ENCODE results near the gene DENND1A. TPM values are rescaled to one million over a fixed set of nuclear protein-coding genes. Genes with fewer than 3 reads are reported as not detected.

DENND1A gene
- total and polyA plus RNA-seq, 2 experiments from 2014 or later, result 13.1 to 28.7 TPM

DNA sequence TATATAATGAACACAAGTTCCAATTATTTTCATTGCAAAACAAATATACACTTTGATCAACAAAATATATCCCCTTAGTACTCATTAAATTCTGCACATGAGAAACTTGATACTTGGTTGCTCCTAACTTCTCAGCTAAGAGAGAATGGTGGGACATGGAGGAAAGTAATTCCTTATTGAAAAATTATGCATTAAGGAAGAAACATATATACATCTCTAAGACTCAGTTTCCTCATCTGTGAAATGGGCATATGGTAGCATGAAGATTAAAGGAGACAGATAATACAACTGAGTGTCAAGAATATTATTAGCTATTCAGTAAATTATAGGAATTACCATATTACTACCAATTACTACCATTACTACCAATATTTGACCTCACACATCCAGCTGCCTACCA lies 488.2 kb downstream of the DENND1A start:
- H3K4me3 ChIP-seq, result no peak overlapping the region
- no peak overlapping the region for H2AFZ ChIP-seq
- H4K20me1 ChIP-seq (replicated peaks; ENCODE audit: insufficient read depth), result peaks cover 3% of the 10 kb centered on the region; the same call in 1 of the 2 replicates
- peaks cover 29% of the 10 kb centered on the region for H3K4me1 Mint-ChIP-seq
- H3K27me3 Mint-ChIP-seq (ENCODE audit: insufficient read depth, low read depth, poor library complexity), result peaks cover 4% of the 10 kb centered on the region
- no peak overlapping the region for H3K4me3 Mint-ChIP-seq
- no peaks in the 10 kb centered on the region for H3F3A ChIP-seq (replicated peaks; ENCODE audit: low read depth)
- H3K36me3 Mint-ChIP-seq (ENCODE audit: low read depth), result 0 out of 3 replicates have a peak, but pooled peaks cover 3% of the 10 kb centered on the region
- no peaks in the 10 kb centered on the region for H3K9me3 Mint-ChIP-seq
- ATAC-seq (no peak), DNase-seq (ENCODE audit: low spot score) (no peak)
- peaks cover 21% of the 10 kb centered on the region for H3K4me1 ChIP-seq (ENCODE audit: insufficient read depth)
- H3K4me2 ChIP-seq, result no peak overlapping the region
- H3K27me3 ChIP-seq (ENCODE audit: insufficient read depth), result no peaks in the 10 kb centered on the region
- H3K27ac Mint-ChIP-seq, result no peak overlapping the region
- H3K36me3 ChIP-seq (ENCODE audit: insufficient read depth), result no peaks in the 10 kb centered on the region
- TF ChIP-seq POLR2AphosphoS5 (IDR thresholded peaks at IDR 0.05; ENCODE audit: low read depth), result no peak
- TF ChIP-seq CREB1 (CRISPR knock-in tag; IDR thresholded peaks at IDR 0.05; ENCODE audit: low read depth), result no peak
- no peak for TF ChIP-seq JUNB (IDR thresholded peaks at IDR 0.05; ENCODE audit: unreplicated experiment)
- TF ChIP-seq, protein P1, sequence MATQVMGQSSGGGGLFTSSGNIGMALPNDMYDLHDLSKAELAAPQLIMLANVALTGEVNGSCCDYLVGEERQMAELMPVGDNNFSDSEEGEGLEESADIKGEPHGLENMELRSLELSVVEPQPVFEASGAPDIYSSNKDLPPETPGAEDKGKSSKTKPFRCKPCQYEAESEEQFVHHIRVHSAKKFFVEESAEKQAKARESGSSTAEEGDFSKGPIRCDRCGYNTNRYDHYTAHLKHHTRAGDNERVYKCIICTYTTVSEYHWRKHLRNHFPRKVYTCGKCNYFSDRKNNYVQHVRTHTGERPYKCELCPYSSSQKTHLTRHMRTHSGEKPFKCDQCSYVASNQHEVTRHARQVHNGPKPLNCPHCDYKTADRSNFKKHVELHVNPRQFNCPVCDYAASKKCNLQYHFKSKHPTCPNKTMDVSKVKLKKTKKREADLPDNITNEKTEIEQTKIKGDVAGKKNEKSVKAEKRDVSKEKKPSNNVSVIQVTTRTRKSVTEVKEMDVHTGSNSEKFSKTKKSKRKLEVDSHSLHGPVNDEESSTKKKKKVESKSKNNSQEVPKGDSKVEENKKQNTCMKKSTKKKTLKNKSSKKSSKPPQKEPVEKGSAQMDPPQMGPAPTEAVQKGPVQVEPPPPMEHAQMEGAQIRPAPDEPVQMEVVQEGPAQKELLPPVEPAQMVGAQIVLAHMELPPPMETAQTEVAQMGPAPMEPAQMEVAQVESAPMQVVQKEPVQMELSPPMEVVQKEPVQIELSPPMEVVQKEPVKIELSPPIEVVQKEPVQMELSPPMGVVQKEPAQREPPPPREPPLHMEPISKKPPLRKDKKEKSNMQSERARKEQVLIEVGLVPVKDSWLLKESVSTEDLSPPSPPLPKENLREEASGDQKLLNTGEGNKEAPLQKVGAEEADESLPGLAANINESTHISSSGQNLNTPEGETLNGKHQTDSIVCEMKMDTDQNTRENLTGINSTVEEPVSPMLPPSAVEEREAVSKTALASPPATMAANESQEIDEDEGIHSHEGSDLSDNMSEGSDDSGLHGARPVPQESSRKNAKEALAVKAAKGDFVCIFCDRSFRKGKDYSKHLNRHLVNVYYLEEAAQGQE (IDR thresholded peaks at IDR 0.05; ENCODE audit: unreplicated experiment), result no peak
- TF ChIP-seq, protein P2, sequence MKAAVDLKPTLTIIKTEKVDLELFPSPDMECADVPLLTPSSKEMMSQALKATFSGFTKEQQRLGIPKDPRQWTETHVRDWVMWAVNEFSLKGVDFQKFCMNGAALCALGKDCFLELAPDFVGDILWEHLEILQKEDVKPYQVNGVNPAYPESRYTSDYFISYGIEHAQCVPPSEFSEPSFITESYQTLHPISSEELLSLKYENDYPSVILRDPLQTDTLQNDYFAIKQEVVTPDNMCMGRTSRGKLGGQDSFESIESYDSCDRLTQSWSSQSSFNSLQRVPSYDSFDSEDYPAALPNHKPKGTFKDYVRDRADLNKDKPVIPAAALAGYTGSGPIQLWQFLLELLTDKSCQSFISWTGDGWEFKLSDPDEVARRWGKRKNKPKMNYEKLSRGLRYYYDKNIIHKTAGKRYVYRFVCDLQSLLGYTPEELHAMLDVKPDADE (IDR thresholded peaks at IDR 0.05), result no peak
- TF ChIP-seq EZH2phosphoT487 (IDR thresholded peaks at IDR 0.05; ENCODE audit: unreplicated experiment), result no peak
- TF ChIP-seq NANOG (IDR thresholded peaks at IDR 0.05; ENCODE audit: borderline replicate concordance), result no peak
- TF ChIP-seq, protein P3, sequence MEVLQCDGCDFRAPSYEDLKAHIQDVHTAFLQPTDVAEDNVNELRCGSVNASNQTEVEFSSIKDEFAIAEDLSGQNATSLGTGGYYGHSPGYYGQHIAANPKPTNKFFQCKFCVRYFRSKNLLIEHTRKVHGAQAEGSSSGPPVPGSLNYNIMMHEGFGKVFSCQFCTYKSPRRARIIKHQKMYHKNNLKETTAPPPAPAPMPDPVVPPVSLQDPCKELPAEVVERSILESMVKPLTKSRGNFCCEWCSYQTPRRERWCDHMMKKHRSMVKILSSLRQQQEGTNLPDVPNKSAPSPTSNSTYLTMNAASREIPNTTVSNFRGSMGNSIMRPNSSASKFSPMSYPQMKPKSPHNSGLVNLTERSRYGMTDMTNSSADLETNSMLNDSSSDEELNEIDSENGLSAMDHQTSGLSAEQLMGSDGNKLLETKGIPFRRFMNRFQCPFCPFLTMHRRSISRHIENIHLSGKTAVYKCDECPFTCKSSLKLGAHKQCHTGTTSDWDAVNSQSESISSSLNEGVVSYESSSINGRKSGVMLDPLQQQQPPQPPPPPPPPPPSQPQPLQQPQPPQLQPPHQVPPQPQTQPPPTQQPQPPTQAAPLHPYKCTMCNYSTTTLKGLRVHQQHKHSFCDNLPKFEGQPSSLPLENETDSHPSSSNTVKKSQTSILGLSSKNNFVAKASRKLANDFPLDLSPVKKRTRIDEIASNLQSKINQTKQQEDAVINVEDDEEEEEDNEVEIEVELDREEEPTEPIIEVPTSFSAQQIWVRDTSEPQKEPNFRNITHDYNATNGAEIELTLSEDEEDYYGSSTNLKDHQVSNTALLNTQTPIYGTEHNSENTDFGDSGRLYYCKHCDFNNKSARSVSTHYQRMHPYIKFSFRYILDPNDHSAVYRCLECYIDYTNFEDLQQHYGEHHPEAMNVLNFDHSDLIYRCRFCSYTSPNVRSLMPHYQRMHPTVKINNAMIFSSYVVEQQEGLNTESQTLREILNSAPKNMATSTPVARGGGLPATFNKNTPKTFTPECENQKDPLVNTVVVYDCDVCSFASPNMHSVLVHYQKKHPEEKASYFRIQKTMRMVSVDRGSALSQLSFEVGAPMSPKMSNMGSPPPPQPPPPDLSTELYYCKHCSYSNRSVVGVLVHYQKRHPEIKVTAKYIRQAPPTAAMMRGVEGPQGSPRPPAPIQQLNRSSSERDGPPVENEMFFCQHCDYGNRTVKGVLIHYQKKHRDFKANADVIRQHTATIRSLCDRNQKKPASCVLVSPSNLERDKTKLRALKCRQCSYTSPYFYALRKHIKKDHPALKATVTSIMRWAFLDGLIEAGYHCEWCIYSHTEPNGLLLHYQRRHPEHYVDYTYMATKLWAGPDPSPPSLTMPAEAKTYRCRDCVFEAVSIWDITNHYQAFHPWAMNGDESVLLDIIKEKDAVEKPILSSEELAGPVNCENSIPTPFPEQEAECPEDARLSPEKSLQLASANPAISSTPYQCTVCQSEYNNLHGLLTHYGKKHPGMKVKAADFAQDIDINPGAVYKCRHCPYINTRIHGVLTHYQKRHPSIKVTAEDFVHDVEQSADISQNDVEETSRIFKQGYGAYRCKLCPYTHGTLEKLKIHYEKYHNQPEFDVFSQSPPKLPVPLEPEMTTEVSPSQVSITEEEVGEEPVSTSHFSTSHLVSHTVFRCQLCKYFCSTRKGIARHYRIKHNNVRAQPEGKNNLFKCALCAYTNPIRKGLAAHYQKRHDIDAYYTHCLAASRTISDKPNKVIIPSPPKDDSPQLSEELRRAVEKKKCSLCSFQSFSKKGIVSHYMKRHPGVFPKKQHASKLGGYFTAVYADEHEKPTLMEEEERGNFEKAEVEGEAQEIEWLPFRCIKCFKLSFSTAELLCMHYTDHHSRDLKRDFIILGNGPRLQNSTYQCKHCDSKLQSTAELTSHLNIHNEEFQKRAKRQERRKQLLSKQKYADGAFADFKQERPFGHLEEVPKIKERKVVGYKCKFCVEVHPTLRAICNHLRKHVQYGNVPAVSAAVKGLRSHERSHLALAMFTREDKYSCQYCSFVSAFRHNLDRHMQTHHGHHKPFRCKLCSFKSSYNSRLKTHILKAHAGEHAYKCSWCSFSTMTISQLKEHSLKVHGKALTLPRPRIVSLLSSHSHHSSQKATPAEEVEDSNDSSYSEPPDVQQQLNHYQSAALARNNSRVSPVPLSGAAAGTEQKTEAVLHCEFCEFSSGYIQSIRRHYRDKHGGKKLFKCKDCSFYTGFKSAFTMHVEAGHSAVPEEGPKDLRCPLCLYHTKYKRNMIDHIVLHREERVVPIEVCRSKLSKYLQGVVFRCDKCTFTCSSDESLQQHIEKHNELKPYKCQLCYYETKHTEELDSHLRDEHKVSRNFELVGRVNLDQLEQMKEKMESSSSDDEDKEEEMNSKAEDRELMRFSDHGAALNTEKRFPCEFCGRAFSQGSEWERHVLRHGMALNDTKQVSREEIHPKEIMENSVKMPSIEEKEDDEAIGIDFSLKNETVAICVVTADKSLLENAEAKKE (CRISPR knock-in tag; IDR thresholded peaks at IDR 0.05), result no peak
- TF ChIP-seq ZNF114 (CRISPR knock-in tag; IDR thresholded peaks at IDR 0.05), result no peak
- no peak for TF ChIP-seq STAT1 (IDR thresholded peaks at IDR 0.05; ENCODE audit: unreplicated experiment)
- TF ChIP-seq EZH2 (IDR thresholded peaks at IDR 0.05; ENCODE audit: low read depth, unreplicated experiment), result no peak
- TF ChIP-seq, protein P4, sequence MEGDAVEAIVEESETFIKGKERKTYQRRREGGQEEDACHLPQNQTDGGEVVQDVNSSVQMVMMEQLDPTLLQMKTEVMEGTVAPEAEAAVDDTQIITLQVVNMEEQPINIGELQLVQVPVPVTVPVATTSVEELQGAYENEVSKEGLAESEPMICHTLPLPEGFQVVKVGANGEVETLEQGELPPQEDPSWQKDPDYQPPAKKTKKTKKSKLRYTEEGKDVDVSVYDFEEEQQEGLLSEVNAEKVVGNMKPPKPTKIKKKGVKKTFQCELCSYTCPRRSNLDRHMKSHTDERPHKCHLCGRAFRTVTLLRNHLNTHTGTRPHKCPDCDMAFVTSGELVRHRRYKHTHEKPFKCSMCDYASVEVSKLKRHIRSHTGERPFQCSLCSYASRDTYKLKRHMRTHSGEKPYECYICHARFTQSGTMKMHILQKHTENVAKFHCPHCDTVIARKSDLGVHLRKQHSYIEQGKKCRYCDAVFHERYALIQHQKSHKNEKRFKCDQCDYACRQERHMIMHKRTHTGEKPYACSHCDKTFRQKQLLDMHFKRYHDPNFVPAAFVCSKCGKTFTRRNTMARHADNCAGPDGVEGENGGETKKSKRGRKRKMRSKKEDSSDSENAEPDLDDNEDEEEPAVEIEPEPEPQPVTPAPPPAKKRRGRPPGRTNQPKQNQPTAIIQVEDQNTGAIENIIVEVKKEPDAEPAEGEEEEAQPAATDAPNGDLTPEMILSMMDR (conservative IDR thresholded peaks at IDR 0.05; ENCODE audit: low read depth in 2 of 2), result no peak
- no peak for TF ChIP-seq ZNF331 (CRISPR knock-in tag; IDR thresholded peaks at IDR 0.05; ENCODE audit: low read depth)
- no peak overlapping the region for H3K27ac ChIP-seq (ENCODE audit: low read depth)
- H3K9me2 ChIP-seq (ENCODE audit: insufficient read depth), result no peaks in the 10 kb centered on the region
- H3K79me2 ChIP-seq (replicated peaks; ENCODE audit: insufficient read depth), result no peaks in the 10 kb centered on the region
